HG02938 (cell line): ENCODE results near the gene PLEKHA6.

Experiments
- ATAC-seq: cut with Tn5 transposase; IDR thresholded peaks from one replicate; pipeline ENCODE4 v1.9.1; 2021; ENCODE audit warnings: mild to moderate bottlenecking, moderate library complexity; ENCODE audit not compliant: unreplicated experiment

The PLEKHA6 gene, protein sequence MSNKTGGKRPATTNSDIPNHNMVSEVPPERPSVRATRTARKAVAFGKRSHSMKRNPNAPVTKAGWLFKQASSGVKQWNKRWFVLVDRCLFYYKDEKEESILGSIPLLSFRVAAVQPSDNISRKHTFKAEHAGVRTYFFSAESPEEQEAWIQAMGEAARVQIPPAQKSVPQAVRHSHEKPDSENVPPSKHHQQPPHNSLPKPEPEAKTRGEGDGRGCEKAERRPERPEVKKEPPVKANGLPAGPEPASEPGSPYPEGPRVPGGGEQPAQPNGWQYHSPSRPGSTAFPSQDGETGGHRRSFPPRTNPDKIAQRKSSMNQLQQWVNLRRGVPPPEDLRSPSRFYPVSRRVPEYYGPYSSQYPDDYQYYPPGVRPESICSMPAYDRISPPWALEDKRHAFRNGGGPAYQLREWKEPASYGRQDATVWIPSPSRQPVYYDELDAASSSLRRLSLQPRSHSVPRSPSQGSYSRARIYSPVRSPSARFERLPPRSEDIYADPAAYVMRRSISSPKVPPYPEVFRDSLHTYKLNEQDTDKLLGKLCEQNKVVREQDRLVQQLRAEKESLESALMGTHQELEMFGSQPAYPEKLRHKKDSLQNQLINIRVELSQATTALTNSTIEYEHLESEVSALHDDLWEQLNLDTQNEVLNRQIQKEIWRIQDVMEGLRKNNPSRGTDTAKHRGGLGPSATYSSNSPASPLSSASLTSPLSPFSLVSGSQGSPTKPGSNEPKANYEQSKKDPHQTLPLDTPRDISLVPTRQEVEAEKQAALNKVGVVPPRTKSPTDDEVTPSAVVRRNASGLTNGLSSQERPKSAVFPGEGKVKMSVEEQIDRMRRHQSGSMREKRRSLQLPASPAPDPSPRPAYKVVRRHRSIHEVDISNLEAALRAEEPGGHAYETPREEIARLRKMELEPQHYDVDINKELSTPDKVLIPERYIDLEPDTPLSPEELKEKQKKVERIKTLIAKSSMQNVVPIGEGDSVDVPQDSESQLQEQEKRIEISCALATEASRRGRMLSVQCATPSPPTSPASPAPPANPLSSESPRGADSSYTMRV

GRCh38 chr1:204359474-204360255 is at the start of gene PLEKHA6:
Gene PLEKHA6, minus strand, starts transcription at chr1:204359929. Its CDS starts 86,202 bp downstream, at chr1:204273727.
- no peak for ATAC-seq

DNA sequence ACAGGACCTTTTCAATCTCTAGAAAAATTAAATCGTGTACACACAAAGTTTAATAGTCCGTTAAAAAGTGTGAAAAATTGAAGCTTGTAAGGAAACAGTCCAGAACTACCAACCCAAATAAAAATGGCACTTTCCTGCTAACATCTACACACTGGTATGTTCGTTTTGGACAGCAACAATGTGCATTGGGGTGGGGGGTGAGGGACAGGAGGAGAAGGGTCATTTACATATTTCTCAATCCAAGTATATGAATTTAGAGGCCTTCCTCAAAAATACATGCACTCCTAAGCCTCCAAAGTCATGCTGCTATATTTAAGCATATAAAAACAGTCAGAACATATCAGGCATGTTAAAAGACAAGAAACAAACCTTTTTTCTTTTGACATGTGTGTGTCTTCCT is 49.4 kb upstream of the PLEKHA6 start:
- ATAC-seq = no peak

DNA sequence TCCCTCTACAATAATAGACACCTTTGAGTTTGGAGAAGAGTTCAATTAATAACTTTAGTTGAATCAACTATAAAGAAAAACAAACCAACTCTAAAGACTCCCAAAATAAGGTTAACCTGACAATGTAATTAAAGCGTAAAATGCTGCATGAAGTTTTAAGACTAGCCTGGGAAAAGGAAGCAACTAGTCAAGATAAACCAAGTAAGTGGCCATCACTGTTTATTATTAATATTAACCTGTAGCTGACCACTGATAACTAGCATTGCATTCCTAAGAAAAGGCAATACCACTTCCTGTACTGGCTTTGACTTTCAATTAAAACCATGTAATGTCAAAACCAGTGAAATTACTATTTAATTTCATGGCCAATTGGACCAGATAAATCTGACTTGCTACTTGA is 48.9 kb upstream of the PLEKHA6 start:
- ATAC-seq = no peak

DNA sequence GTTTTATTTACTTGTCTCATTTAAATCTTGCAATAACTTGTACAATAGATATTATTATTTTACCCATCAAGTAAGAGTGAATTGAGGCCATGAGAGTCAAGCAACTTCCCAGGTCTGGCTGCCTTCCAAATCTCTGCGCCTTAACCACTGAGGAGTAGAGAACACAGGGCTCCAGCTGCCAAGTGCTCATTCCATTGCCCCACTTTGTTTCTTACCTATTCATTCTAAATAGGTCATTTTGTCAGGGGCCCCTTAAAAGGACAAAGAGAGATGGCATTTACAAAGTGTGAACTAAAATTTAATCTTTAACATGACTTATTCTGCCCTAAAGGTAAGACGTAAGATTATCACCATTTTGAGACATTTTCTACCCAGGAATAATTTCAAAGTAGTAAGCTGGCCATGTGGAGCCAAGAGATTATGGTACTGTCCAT is 48.4 kb upstream of the PLEKHA6 start:
- no peak for ATAC-seq

DNA sequence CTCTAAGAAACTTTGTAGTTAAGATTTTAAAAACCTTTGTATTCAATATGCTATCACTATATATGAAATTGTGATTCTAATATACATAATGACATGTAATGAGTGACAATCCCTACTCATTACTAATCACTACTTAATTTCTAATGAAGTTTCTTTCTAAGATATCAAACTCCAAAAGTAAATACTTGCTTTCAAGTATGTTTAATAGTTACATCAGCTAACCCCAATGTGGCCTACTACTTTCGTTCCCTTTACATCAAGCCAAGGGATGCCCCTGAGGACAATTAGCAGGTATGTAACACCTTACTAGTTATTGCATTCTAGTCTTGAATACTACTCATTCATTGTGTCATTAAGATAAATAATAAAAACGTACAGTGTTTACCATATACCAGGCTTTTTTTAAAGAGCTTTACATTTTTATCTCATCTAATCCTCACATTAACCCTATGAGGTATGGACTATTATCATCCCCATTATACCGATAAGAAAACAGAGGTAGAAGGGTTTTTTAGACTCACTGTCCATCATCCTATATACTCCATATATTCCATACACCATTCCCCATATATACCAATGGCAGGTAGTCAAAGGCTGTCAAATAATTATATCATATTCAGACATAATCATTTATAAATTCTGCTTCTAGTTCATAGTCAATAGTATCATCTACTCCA is 47.7 kb upstream of the PLEKHA6 start:
- no peak for ATAC-seq

GRCh38 chr1:204406621-204407020 is 46.9 kb upstream of the PLEKHA6 start:
- no peak for ATAC-seq

- ATAC-seq = no peak
Observed at GRCh38 chr1:204405988-204406387, 46.3 kb upstream of the PLEKHA6 start.

- no peak for ATAC-seq
Observed at GRCh38 chr1:204404629-204405028, 44.9 kb upstream of the PLEKHA6 start.

DNA sequence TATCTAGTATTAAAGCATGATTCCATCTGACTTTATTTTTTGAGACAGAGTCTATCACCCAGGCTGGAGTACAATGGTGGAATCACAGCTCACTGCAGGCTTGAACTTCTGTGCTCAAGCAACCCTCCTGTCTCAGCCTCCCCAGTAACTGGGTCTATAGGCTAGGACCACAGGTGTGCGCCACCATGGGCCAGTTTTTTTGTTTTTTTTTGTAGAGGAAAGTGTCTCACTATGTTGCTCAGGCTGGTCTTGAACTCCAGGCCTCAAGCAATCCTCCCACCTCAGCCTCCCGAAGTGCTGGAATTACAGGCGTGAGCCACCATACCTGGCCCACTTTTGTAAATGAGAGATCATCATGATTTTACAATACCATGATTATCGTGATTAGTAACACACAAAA is 42.7 kb upstream of the PLEKHA6 start:
- ATAC-seq = no peak

- ATAC-seq = no peak
Observed at GRCh38 chr1:204401730-204402129, 42.0 kb upstream of the PLEKHA6 start.

GRCh38 chr1:204400882-204401510 is 41.3 kb upstream of the PLEKHA6 start:
- no peak for ATAC-seq

GRCh38 chr1:204398197-204399125 is 38.7 kb upstream of the PLEKHA6 start:
- peak; percentile 86 for ATAC-seq

DNA sequence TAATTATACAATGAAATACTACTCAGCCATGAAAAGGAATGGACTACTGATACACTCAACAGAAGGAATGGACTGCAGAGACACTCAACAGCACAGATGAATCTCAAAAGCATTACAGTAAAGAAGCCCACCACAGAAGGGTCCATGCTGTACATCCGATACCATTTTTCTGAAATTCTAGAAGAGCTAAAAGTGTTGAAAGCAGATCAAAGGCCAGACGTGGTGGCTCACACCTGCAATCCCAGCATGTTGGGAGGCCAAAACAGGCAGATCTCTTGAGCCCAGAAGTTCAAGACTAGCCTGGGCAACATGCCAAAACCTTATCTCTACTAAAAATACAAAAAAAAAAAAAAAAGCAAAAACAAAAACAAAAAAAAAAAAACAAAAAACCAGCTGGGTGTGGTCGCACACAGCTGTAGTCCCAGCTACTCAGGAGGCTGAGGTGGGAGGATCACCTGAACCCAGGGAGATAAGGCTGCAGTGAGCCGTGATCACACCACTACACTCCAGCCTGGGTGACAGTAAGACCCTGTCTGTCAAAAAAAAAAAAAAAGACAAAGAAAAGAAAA is 36.4 kb upstream of the PLEKHA6 start:
- no peak for ATAC-seq

DNA sequence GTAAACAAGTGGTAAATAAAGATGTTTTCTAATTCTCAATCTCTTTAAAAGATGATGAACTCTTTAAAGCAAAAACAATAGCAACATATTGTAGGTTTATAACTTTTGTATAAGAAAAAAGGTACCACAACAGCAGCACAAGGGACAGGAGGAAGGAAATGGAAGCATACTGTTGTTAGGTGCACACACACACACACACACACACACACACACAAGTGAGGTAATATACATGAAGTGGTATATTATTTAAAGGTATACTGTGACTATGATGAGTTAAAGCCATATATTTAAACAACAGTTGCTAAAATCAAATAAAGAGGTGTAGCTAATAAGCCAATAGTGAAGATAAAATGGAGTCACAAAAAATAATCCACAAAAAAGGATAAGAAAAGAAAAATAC is 31.9 kb upstream of the PLEKHA6 start:
- no peak for ATAC-seq

- no peak for ATAC-seq
Observed at GRCh38 chr1:204390751-204391466, 31.2 kb upstream of the PLEKHA6 start.

- ATAC-seq = no peak
Observed at GRCh38 chr1:204385727-204386126, 26.0 kb upstream of the PLEKHA6 start.

DNA sequence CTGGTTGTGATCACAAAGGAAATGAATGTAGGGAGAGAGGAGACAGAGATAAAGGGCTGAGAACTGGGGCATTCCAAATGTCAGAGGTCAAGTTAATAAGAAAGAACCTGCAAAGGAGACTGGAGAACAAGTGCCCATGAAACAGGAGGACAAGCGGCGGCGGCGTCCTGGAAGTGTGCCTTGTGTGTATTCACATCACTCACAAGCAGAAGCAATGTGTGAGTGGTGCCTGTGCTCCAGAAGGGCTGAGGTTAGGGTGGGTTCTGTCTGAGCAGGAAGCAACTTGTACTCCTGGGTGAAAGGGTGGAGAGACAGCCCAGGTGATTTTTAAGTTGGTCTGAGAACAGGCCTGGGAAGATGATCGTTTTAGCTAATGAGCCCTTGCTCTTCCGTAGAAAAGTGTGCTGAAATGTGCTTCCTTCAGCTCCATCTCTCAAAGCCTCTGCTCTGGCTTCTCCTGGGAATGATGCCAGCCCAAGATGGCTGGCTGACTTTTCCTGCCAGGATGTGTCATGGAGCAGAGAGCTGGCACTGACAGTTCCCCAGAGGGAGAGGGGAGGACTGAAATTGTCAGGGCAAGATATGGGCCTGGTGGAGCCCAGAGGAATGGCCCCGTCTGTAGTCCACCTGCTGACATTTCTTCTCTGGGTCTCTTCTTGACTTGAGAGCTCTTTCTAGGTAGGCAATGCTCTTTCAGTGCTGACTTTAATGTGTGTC is 25.1 kb upstream of the PLEKHA6 start:
- ATAC-seq = no peak
